ENCODE data around the gene TTC24.

The TTC24 gene

GRCh38 chr1:156615946-156616345 is 36.4 kb downstream of the TTC24 start:
- FAIRE-seq: no peak
- TF ChIP-seq POU2F2 (IDR thresholded peaks at IDR 0.05; ENCODE audit: low read depth, low read length) (no peak), PAX5 (IDR thresholded peaks at IDR 0.05; ENCODE audit: insufficient read depth, low read length, severe bottlenecking) (no peak), SPI1 (IDR thresholded peaks at IDR 0.05; ENCODE audit: low read depth, low read length) (no peak), POLR2A (IDR thresholded peaks at IDR 0.05; ENCODE audit: low read depth, low read length) (no peak), TAF1 (IDR thresholded peaks at IDR 0.05; ENCODE audit: low read depth, low read length) (no peak), POLR2AphosphoS5 (IDR thresholded peaks at IDR 0.05; ENCODE audit: low read depth, low read length) (no peak)
- DNase-seq (ENCODE audit: insufficient read length, low spot score): no peak

- FAIRE-seq (no peak), DNase-seq (ENCODE audit: insufficient read length, low spot score) (no peak)
- TF ChIP-seq POLR2A (IDR thresholded peaks at IDR 0.05; ENCODE audit: low read depth, low read length) (no peak), PAX5 (IDR thresholded peaks at IDR 0.05; ENCODE audit: insufficient read depth, low read length, severe bottlenecking) (no peak), SPI1 (IDR thresholded peaks at IDR 0.05; ENCODE audit: low read depth, low read length) (no peak), TAF1 (IDR thresholded peaks at IDR 0.05; ENCODE audit: low read depth, low read length) (no peak), POU2F2 (IDR thresholded peaks at IDR 0.05; ENCODE audit: low read depth, low read length) (no peak)
Observed at GRCh38 chr1:156616463-156616862, 36.9 kb downstream of the TTC24 start.

- DNase-seq (ENCODE audit: insufficient read length, low spot score) (no peak), FAIRE-seq (no peak)
- TF ChIP-seq PAX5 (IDR thresholded peaks at IDR 0.05; ENCODE audit: insufficient read depth, low read length, severe bottlenecking): no peak
- TF ChIP-seq POLR2A (IDR thresholded peaks at IDR 0.05; ENCODE audit: low read depth, low read length): no peak
- no peak for TF ChIP-seq TAF1 (IDR thresholded peaks at IDR 0.05; ENCODE audit: low read depth, low read length)
- no peak for TF ChIP-seq POLR2AphosphoS5 (IDR thresholded peaks at IDR 0.05; ENCODE audit: low read depth, low read length)
- TF ChIP-seq SPI1 (IDR thresholded peaks at IDR 0.05; ENCODE audit: low read depth, low read length): no peak
- TF ChIP-seq POU2F2 (IDR thresholded peaks at IDR 0.05; ENCODE audit: low read depth, low read length): no peak
Observed at GRCh38 chr1:156618853-156619581, 39.5 kb downstream of the TTC24 start, which contains the start of gene HAPLN2. TSS of gene HAPLN2 (plus strand) at chr1:156619415. CDS start at chr1:156623491, 4,076 bp downstream.

GRCh38 chr1:156619582-156619955 is 40.0 kb downstream of the TTC24 start:
- FAIRE-seq: no peak
- no peak for TF ChIP-seq TAF1 (IDR thresholded peaks at IDR 0.05; ENCODE audit: low read depth, low read length)
- TF ChIP-seq POU2F2 (IDR thresholded peaks at IDR 0.05; ENCODE audit: low read depth, low read length): no peak
- no peak for TF ChIP-seq POLR2AphosphoS5 (IDR thresholded peaks at IDR 0.05; ENCODE audit: low read depth, low read length)
- no peak for TF ChIP-seq SPI1 (IDR thresholded peaks at IDR 0.05; ENCODE audit: low read depth, low read length)
- no peak for TF ChIP-seq PAX5 (IDR thresholded peaks at IDR 0.05; ENCODE audit: insufficient read depth, low read length, severe bottlenecking)
- no peak for TF ChIP-seq POLR2A (IDR thresholded peaks at IDR 0.05; ENCODE audit: low read depth, low read length)

GRCh38 chr1:156622581-156623297 is 43.2 kb downstream of the TTC24 start:
- TF ChIP-seq POU2F2 (IDR thresholded peaks at IDR 0.05; ENCODE audit: low read depth, low read length) (no peak), TAF1 (IDR thresholded peaks at IDR 0.05; ENCODE audit: low read depth, low read length) (no peak), POLR2A (IDR thresholded peaks at IDR 0.05; ENCODE audit: low read depth, low read length) (no peak), POLR2AphosphoS5 (IDR thresholded peaks at IDR 0.05; ENCODE audit: low read depth, low read length) (no peak), SPI1 (IDR thresholded peaks at IDR 0.05; ENCODE audit: low read depth, low read length) (no peak), PAX5 (IDR thresholded peaks at IDR 0.05; ENCODE audit: insufficient read depth, low read length, severe bottlenecking) (no peak)
- DNase-seq (ENCODE audit: insufficient read length, low spot score) (no peak), FAIRE-seq (no peak)

More at GRCh38 chr1:156619582-156619955, 40.0 kb downstream of the TTC24 start:
- no peak for DNase-seq (ENCODE audit: insufficient read length, low spot score)

- TF ChIP-seq POLR2AphosphoS5 (IDR thresholded peaks at IDR 0.05; ENCODE audit: low read depth, low read length): no peak
- no peak for TF ChIP-seq SPI1 (IDR thresholded peaks at IDR 0.05; ENCODE audit: low read depth, low read length)
- no peak for TF ChIP-seq PAX5 (IDR thresholded peaks at IDR 0.05; ENCODE audit: insufficient read depth, low read length, severe bottlenecking)
- no peak for TF ChIP-seq POLR2A (IDR thresholded peaks at IDR 0.05; ENCODE audit: low read depth, low read length)
- no peak for TF ChIP-seq POU2F2 (IDR thresholded peaks at IDR 0.05; ENCODE audit: low read depth, low read length)
- DNase-seq (ENCODE audit: insufficient read length, low spot score) (no peak), FAIRE-seq (no peak)
Observed at GRCh38 chr1:156623946-156624813, 44.7 kb downstream of the TTC24 start.

GRCh38 chr1:156624814-156625435 is 45.4 kb downstream of the TTC24 start:
- DNase-seq (ENCODE audit: insufficient read length, low spot score) (no peak), FAIRE-seq (no peak)
- no peak for TF ChIP-seq TAF1 (IDR thresholded peaks at IDR 0.05; ENCODE audit: low read depth, low read length)
- no peak for TF ChIP-seq POU2F2 (IDR thresholded peaks at IDR 0.05; ENCODE audit: low read depth, low read length)
- TF ChIP-seq POLR2AphosphoS5 (IDR thresholded peaks at IDR 0.05; ENCODE audit: low read depth, low read length): no peak
- TF ChIP-seq PAX5 (IDR thresholded peaks at IDR 0.05; ENCODE audit: insufficient read depth, low read length, severe bottlenecking): no peak
- no peak for TF ChIP-seq SPI1 (IDR thresholded peaks at IDR 0.05; ENCODE audit: low read depth, low read length)
- no peak for TF ChIP-seq POLR2A (IDR thresholded peaks at IDR 0.05; ENCODE audit: low read depth, low read length)

- FAIRE-seq (peak; percentile 5), DNase-seq (ENCODE audit: insufficient read length, low spot score) (no peak)
- TF ChIP-seq POLR2A (IDR thresholded peaks at IDR 0.05; ENCODE audit: low read depth, low read length) (no peak), TAF1 (IDR thresholded peaks at IDR 0.05; ENCODE audit: low read depth, low read length) (no peak), SPI1 (IDR thresholded peaks at IDR 0.05; ENCODE audit: low read depth, low read length) (no peak), PAX5 (IDR thresholded peaks at IDR 0.05; ENCODE audit: insufficient read depth, low read length, severe bottlenecking) (no peak), POLR2AphosphoS5 (IDR thresholded peaks at IDR 0.05; ENCODE audit: low read depth, low read length) (no peak), POU2F2 (IDR thresholded peaks at IDR 0.05; ENCODE audit: low read depth, low read length) (no peak)
Observed at GRCh38 chr1:156625436-156626078, 46.0 kb downstream of the TTC24 start.
